Tibial nerve (tissue), 4 donors: ENCODE measurements around the gene MYL11. TPM values are rescaled to one million over a fixed set of nuclear protein-coding genes. Genes with fewer than 3 reads are reported as not detected.
"Not testable (repeated sequence)": the region's sequence is repeated elsewhere in the genome, so short reads cannot be mapped to it uniquely, and the experiment has no call there.

ENCODE experiments used
- DNase-seq, 2 donors: peaks; one replicate each; pipeline ENCODE4 v3.0.0-alpha.2; 2019; ENCODE audit warnings: low spot score in 2 of 2
- H3K27ac ChIP-seq, 4 donors: fragments of 200-600 bp; sonication (generic) in 3 of 4; one replicate each; pipeline ENCODE4 v1.5.1; 2017 to 2019; ENCODE audit warnings: mild to moderate bottlenecking in 1 of 4
- H3K27me3 ChIP-seq, 2 donors: fragments of 200-600 bp; sonication (generic) in 1 of 2; one replicate each; pipeline versions ENCODE4 v1.5.1 to v1.6.0; 2017 to 2019
- H3K36me3 ChIP-seq, 3 donors: fragments of 200-600 bp; sonication (generic); one replicate each; pipeline ENCODE4 v1.5.1; 2018 to 2019
- H3K4me1 ChIP-seq, 4 donors: fragments of 200-600 bp; sonication (generic) in 3 of 4; one replicate each; pipeline ENCODE4 v1.5.1; 2017 to 2019
- H3K4me3 ChIP-seq, 4 donors: fragments of 200-600 bp; sonication (generic) in 3 of 4; one replicate each; pipeline ENCODE4 v1.5.1; 2017 to 2019; ENCODE audit warnings: mild to moderate bottlenecking in 1 of 4, moderate library complexity in 1 of 4
- H3K9me3 ChIP-seq, 4 donors: fragments of 200-600 bp; sonication (generic) in 3 of 4; one replicate each; pipeline ENCODE4 v1.5.1; 2017 to 2019
- CTCF ChIP-seq, 5 experiments: fragments of 200-600 bp in 3 of 5; fragments of 450-650 bp in 2 of 5; sonication (generic) in 3 of 5; IDR thresholded peaks; one replicate each; pipeline ENCODE4 v1.5.1; 2016 to 2019; ENCODE audit warnings: antibody characterized with exemption in 5 of 5, mild to moderate bottlenecking in 3 of 5, moderate library complexity in 2 of 5
- EP300 ChIP-seq, 2 donors: sonication (generic); formaldehyde crosslinking; IDR thresholded peaks; one replicate each; pipeline ENCODE4 v1.6.1; 2017; ENCODE audit warnings: antibody characterized with exemption in 2 of 2, mild to moderate bottlenecking in 1 of 2
- POLR2A ChIP-seq, 2 donors: fragments of 450-650 bp; IDR thresholded peaks; one replicate each; pipeline ENCODE4 v1.6.1; 2017; ENCODE audit warnings: antibody characterized with exemption in 2 of 2, mild to moderate bottlenecking in 2 of 2, moderate library complexity in 2 of 2
- WGBS, 2 donors: methylation state at CpG; one replicate each; pipeline ENCODE4 v1.1.5; 2018; 5-methylcytosine and 5-hydroxymethylcytosine counted together
- total RNA-seq, 4 donors: library from RNA; depleted of rRNA; stranded (reverse); fragments of >200 nt; gene quantifications; one replicate each; pipeline ENCODE4 v1.1.0, GENCODE V29; 2016

MYL11 gene
- total RNA-seq, 4 donors from 2014 or later: not detected

GRCh38 chr16:30383521-30383920 lies 8.9 kb downstream of the MYL11 start:
- no peak overlapping the region for H3K4me3 ChIP-seq
- peaks cover 0 to 20% (median 4%) of the 10 kb centered on the region in 4 donors for H3K4me1 ChIP-seq
- H3K27me3 ChIP-seq: no peaks in the 10 kb centered on the region
- WGBS, 2 donors: 35 to 41% methylated on average over 2 of the region's 2 CpGs
- no peak overlapping the region for H3K27ac ChIP-seq
- H3K9me3 ChIP-seq: no peaks in the 10 kb centered on the region
- no peak for TF ChIP-seq EP300 (IDR thresholded peaks at IDR 0.05)
- no peak for DNase-seq
- no peaks in the 10 kb centered on the region for H3K36me3 ChIP-seq

- H3K27ac ChIP-seq: peak overlapping the region; percentile 23 to 87 (median 82)
- H3K4me3 ChIP-seq: peak overlapping the region; percentile 45 to 79 (median 73)
- WGBS, 2 donors: 4 to 6% methylated on average over 29 to 31 of the region's 31 CpGs
Measured at GRCh38 chr16:30394592-30395154, 20.1 kb downstream of the MYL11 start.

DNA sequence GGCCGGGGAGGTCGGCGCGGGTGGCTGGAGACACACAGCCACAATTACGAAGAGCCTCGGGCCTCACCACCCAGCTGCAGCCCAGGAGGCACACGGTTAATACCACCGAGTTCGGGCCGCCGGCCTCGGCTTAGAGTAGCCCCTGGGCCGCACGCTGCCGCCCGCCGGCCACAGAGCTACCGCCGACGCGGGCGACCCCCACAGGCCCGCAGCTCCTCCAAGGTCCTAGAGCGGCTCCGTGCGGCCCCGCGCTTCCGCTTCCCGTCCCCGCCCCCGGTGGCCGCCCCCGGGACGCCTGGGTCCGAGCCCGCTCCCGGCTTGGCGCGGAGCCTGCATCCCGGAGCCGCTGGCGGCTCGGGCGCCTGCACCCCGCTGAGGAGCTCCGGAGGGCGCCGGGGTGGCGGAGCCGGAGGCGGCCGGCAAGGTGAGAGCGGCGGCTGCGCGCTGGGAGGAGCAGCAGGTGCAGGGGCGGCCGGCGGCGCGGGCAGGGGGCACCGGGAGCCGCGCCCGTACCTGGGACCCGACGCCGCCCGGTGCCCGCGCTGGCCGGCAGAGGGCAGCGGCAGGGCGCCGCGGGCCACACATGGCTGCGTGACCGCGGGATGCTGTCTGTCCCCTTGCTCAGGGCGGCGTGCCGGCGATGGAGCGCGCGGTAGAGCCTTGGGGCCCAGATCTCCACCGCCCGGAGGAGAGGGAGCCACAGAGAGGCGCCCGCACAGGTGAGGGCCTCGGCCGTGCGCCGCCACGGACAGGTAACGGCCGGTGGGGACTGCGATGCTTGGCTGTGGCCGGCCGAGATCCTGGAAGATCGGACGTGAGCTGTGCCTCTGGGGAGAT lies 20.8 kb downstream of the MYL11 start, which contains the start of gene ZNF48:
Gene ZNF48 (plus strand): TSS at position 266 of the 837 bp plus-strand sequence. CDS start 375 bp downstream, at position 641.
- WGBS, 2 donors: 0 to 1% methylated on average over 14 to 66 of the region's 103 CpGs
- H3K9me3 ChIP-seq: no peaks in the 10 kb centered on the region
- no peaks in the 10 kb centered on the region for H3K27me3 ChIP-seq
- peaks cover 4 to 38% (median 13%) of the 10 kb centered on the region in 4 donors for H3K4me1 ChIP-seq
- peak; percentile 59 to 62 for DNase-seq
- TF ChIP-seq POLR2A (IDR thresholded peaks at IDR 0.05) (peak in 1 of 2 donors; percentile 32), EP300 (IDR thresholded peaks at IDR 0.05) (peak; percentile 58 to 70), CTCF (IDR thresholded peaks at IDR 0.05) (peak; percentile 17 to 75 (median 37))
- H3K4me3 ChIP-seq: peak within 1 kb of the TSS; percentile 45 to 94 (median 74)
- peak within 1 kb of the TSS; percentile 23 to 87 (median 82) for H3K27ac ChIP-seq
- H3K36me3 ChIP-seq: peaks cover 0 to 16% (median 0%) of the 10 kb centered on the region in 3 donors

More at GRCh38 chr16:30394592-30395154, 20.1 kb downstream of the MYL11 start:
- no peak for DNase-seq
- Histone ChIP-seq H3K9me3 (no peaks in the 10 kb centered on the region), H3K27me3 (no peaks in the 10 kb centered on the region), H3K4me1 (peaks cover 4 to 32% (median 13%) of the 10 kb centered on the region in 4 donors), H3K36me3 (peaks cover 0 to 16% (median 0%) of the 10 kb centered on the region in 3 donors)
- TF ChIP-seq POLR2A (IDR thresholded peaks at IDR 0.05) (no peak), EP300 (IDR thresholded peaks at IDR 0.05) (no peak), CTCF (IDR thresholded peaks at IDR 0.05) (no peak)

DNA sequence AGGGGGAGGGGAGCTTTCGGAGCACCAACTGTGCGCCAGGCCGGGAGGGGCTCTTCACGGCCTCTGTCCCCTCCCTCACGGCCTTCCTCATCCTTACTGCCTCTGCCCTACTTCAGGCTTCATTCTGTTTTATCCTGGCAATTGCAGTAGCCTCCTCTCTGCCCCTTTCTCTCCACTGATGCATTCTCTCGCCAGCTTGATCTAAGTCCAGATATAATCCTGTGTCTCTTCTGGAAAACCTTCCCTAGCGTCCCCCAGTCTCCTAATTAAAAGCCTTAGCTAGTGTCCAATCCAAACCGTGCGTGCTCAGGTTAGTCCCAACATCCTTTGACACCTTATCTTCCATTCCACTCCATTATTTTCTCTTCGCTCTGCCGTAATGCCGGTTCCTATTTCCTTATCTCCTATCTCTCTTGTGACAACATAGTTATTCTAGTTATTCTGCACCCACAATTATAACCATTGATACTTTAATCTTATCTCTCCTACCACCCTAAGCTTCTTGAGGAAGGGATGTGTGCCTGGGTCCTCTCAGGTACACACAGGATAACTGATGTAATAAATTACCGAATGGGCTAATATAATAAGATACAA lies 21.5 kb downstream of the MYL11 start:
- TF ChIP-seq CTCF (IDR thresholded peaks at IDR 0.05) (no peak), POLR2A (IDR thresholded peaks at IDR 0.05) (no peak), EP300 (IDR thresholded peaks at IDR 0.05) (no peak)
- peak overlapping the region in 3 of 4 donors; percentile 76 to 87 (median 80) for H3K27ac ChIP-seq
- H3K36me3 ChIP-seq: peaks cover 0 to 16% (median 0%) of the 10 kb centered on the region in 3 donors
- peak overlapping the region; percentile 45 to 94 (median 74) for H3K4me3 ChIP-seq
- peaks cover 4 to 43% (median 18%) of the 10 kb centered on the region in 4 donors for H3K4me1 ChIP-seq
- 15 to 16% methylated on average over 13 of the region's 13 CpGs for WGBS, 2 donors
- no peak for DNase-seq
- no peaks in the 10 kb centered on the region for H3K27me3 ChIP-seq
- H3K9me3 ChIP-seq: no peaks in the 10 kb centered on the region

DNA sequence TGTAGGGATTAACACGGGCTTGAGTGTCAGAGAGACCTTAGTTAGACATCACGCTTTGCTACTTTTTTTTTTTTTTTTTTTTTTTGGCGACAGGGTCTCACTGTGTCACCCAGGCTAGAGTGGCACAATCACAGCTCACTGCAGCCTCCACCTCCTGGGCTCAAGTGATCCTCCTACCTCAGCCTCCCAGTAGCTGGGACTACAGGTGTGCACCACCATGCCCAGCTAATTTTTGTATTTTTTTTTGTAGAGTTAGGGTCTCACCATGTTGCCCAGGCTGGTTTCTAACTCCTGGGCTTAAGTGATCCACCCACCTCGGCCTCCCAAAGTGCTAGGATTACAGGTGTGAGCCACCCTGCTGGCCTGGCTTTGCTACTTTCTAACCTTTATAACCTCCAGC lies 22.0 kb downstream of the MYL11 start:
- peak overlapping the region in 1 of 4 donors; percentile 94 for H3K4me3 ChIP-seq
- WGBS, 2 donors: 79 to 86% methylated on average over 4 of the region's 4 CpGs
- H3K27ac ChIP-seq, DNase-seq, H3K9me3 ChIP-seq, H3K27me3 ChIP-seq: not testable (repeated sequence)
- H3K4me1 ChIP-seq: peaks cover 4 to 47% (median 18%) of the 10 kb centered on the region in 4 donors
- peaks cover 0 to 16% (median 0%) of the 10 kb centered on the region in 3 donors for H3K36me3 ChIP-seq
